ENCODE measurements around the gene EPN2.

The EPN2 gene

DNA sequence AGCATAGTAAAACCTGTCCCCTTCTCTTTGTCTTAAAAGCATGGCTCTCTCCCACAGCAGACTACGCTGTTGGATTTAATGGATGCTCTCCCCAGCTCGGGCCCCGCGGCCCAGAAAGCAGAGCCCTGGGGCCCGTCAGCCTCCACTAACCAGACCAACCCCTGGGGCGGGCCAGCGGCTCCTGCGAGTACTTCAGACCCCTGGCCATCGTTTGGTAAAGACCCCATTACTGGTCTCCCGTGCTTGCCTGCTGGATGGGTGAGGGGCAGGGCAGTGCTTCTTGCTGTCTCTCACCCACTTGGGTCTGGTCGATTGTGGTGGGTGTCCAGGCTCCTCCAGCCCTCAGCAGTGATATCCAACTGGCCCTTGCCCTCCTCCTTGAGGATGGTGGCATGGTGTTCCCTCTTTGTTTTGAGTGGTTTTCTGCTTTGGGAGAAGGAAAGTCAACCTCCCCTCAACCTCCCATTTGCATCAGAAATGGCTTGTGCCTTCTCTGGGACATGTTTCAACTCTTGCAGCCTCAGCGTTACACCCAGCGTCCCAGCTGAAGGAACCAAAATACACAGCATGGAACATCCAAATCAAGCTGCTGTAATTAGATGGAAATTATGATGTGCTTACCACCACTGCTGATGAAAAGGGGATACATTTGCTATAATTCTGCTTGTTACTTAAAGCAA lies 76.0 kb downstream of the EPN2 start:
- DNase-seq, result no peak

DNA sequence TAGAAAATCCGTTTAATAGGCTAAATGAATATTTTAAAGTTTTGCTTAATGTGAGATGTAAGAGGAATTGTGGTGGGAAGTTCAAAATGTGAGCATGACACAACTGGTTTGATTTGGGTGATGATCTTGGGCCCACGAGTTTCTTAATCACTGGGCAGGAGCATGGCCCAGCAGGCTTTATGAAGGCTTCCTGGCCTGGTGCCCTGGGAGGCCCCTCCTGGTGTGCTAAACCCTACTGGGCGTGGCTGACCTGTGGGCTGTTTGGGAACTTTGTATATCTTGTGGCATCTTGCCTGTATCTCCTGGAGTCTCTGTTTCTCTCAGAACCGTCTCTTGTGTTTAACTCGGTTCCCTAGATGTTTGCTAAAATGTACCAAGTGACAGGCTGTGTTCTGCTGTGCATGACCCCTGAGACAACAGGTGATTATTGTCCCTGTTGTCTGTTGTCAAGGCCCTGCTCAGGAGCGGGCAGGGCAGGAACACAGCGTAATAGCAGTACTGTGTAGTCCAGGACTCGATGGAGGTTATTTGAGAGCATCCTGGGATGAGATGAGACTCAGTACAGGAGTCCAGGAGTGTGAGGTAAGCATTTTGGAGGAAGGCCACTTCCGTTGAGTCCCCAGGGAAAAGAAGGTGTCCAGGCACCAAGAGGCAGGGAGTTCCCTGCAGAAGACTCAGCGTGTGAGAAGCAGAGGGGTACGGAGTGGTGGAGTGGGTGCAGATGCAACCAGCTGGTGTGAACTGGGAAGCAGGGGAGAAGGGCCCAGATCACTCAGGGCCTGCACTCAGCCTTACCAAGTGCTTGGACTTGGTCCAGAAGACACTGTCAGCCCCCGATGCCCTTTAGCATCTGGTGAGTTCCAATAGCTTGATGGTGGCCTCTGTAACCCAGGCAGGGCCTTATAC lies 76.8 kb downstream of the EPN2 start:
- DNase-seq, result no peak

GRCh38 chr17:19315104-19315503 lies 77.9 kb downstream of the EPN2 start:
- no peak for DNase-seq

- DNase-seq, result no peak
Observed at GRCh38 chr17:19316761-19317358, 79.7 kb downstream of the EPN2 start.

DNA sequence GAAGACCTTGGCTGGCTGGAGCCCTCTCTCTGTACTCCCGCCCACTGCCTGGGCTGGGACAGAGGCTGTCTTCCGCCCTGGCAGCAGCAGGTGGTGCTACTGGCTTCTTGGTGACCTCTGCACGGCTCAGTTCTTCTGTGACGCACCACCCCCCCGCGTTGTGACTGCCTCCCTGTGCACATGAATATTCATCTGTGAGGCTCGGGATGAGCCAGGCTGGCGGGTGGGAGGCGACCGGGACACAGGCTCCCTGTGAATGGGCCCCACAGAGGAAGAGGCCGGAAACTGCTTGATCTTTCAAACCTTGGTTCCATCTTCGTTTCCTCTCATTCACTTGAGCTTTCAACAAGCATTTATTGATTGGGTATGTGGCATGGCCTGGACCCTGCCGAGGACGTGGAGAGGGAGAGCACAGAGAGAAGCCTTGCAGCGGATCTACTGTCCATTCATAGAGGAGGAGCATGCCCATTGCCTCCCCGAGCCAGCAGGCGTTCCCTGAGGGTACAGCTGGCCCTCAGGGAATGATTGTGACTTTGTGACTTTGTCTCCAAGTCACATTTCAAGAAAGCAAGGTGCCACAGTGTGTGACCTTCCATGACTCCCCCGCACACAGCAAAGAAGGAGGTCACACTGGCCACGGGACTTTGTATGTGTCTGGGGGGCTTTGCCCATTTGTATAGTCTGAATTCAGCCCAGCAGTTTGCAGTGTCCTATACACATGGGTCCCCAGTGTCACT lies 80.4 kb downstream of the EPN2 start:
- DNase-seq, result no peak

DNA sequence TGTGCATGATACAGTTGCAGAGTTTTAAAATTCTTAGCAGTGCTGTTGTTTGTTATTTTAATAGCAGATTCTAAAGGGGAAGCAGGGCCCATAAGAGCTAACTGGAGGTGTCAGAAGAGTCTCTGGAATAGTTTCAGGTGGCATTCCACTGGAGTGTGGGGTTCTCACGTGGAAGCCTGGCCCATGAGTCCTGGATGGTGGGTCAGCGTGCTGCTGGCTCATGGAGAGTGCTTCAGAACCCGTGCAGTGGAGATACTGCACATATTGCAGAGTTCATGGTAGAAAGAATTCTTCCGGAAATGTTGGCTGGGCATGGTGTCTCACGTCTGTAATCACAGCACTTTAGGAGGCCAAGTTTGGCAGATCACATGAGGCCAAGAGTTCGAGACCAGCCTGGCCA lies 81.4 kb downstream of the EPN2 start:
- no peak for DNase-seq

- DNase-seq, result no peak
Observed at GRCh38 chr17:19319771-19320505, 82.8 kb downstream of the EPN2 start.

GRCh38 chr17:19320876-19321275 lies 83.7 kb downstream of the EPN2 start:
- DNase-seq, result no peak

GRCh38 chr17:19321481-19322128 lies 84.4 kb downstream of the EPN2 start:
- no peak for DNase-seq

DNA sequence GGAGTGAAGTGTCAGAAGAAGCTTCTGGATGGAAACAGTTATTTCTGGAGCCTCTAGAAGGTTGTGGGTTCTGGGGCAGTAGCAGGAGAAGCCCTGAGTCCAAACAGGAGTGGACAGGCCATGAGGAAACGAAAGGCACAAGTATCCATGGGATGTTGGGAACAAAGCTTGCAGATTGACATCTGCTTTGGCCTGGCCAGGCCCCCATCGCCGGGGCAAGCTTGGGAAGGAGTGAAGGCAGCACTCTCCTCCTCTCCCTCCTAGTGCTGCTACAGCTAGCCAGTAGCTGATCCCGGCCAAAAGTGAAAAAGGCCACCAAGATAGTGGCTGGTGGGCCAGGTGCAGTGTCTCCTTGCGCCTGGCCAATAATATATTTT lies 85.0 kb downstream of the EPN2 start:
- no peak for DNase-seq

GRCh38 chr17:19322861-19323260 lies 85.7 kb downstream of the EPN2 start:
- no peak for DNase-seq

DNA sequence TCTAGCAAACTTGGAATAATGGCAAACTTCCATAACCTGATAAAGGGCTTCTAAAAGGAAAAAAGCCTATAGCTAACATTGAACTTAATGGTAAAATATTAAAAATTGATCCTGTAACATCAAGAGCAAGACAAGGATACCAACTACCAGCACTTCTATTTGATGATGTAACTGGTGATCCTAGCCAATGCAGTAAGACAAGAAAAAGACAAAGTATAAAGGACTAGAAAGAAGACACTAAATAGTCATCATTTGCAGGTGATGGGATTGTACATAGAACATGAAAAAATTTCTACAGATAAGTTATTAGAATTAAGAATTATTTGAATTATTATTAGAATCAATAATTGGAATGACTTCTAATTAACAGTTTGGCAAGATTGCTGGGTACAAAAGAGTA lies 88.4 kb downstream of the EPN2 start:
- DNase-seq, result no peak

DNA sequence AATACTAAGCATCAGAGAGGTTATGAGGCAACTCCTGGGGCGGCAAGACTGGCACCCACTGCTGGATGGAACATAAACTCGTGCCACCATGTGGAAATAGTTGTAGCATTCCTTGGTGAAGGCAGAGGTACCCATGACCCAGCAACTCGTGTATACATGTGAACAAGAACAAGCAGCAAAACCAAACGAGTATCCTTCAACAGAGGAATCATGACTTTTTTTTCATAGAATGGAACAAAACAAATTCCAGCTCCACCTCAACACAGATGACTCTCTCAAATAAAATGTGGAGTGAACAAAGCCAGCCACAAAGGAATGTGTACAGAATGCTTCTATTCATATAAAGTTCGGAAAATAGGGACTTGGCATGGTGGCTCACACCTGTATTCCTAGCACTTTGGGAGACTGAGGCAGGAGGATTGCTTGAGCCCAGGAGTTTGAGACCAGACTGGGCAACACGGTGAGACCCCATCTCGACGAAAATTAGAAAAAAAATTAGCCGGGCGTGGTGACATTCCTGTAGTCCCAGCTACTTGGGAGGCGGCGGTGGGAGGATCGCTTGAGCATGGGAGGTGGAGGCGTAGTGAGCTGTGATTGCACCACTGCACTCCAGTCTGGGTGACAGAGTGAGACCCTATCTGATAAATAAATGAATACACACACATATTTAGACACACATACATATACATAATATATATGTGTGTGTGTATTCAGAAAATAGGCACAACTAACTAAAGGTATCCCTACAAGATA lies 90.0 kb downstream of the EPN2 start:
- no peak for DNase-seq

DNA sequence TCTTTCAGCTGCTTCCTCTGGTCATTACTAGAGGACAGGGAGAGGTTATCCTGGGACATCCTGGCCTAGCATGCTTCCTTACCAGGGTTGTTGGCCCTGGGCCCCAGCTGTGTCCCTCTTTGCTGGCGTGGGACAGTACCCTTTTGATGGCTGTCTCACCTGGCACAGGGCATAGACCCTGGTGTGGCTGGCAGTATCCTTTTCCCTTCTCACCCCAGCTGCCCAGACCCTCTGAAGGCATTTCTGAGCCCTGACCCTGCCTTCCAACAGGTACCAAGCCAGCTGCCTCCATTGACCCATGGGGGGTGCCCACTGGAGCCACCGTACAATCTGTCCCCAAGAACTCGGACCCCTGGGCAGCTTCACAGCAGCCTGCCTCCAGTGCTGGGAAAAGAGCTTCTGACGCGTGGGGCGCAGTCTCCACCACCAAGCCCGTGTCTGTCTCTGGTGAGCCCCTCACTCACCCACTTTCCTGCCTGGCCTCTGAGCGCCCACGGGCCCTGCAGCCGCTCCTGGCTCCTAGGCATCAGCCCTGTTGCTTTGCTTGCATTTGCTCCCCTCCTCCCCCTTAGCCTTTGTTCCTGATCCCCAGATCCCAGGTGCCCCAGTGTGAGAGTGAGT lies 91.4 kb downstream of the EPN2 start:
- DNase-seq, result no peak

DNA sequence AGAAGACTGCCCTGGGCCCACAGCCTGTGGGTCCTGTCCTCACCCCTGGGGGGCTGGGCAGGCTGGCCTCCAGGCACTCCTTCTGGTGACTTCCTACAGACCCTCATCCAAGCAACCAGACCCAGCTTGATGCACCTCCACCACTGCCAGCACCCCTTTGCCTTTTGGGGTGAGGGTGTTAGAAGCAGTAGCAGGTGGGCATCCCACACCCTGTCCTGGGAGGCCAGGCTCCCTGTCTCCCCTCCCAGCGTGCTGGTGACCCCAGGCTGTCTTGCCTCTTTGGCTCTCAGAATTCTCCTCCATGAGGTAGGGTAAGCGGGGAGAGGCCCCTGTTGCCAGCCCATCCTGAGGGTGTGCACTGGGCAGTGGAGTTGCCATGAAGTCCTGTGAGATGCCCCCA lies 92.0 kb downstream of the EPN2 start:
- no peak for DNase-seq

- no peak for DNase-seq
Observed at GRCh38 chr17:19329839-19330238, 92.7 kb downstream of the EPN2 start.

DNA sequence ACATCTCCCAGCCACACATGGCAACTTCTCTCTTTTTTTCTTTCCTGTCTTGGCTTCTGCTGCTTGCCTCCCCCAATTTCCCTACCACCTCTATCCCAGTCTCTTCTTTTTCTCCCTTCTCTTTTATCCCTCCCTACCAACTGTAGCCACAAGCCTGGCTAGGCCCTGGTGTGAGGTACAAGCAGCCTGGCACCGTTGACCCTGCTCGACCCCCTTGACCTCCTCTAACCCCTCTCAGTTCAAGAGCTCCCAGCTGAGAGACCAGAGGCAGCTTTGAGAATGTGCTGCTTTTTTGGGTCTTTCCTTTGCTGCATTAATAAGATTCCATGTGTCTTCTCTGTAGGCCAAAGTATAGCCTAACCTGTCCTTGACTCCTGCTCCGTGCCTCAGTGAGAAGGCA lies 93.1 kb downstream of the EPN2 start:
- no peak for DNase-seq

DNA sequence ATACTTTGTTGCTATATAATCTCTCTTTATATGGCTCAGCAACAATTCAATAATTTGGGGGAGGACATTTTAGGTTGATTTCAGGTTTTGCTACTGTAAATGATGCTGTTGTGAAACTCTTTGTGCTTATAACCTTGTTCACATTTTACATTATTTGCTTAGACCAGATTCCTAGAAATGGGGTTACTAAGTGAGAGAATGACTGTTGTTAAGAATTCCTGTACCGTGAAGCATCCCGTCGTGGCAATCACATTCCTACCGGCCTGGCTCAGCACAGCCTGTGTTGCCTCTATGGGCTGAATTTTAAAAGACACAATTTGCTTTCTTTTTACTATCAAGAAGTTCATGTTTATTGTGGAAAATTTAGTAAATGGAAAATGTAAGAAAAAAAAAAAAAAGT lies 94.0 kb downstream of the EPN2 start:
- no peak for DNase-seq

DNA sequence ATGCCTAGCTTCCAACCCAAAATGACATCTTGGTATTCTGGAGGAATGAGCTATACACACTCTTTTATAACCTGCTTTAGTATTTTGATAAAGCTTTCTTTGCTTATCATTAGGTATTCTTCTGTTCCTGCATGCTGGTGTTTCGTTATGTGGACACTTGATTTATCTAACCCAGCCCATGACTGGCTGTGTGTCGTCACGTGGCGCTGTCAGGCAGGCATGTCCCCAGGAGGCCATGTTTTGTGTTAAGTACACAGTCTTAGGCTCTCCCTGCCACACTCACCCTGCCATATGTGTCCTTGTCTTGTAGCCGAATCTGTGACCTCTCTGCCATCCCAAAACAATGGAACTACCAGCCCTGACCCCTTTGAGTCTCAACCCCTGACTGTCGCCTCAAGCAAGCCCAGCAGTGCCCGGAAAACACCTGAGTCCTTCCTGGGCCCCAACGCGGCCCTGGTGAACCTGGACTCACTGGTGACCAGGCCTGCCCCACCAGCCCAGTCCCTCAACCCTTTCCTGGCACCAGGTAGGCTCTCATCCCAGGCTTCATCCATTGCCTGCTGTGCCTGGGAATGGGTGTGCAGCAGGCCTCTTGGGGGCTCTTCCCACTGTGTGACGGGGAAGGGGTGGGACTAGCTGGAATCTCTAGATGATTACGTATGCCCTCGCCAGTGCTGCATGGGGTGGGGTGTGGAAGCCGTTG lies 94.5 kb downstream of the EPN2 start:
- no peak for DNase-seq
